T47D (cell line): ENCODE results near the gene OSGIN1.
A peak's percentile ranks its signal among the peaks of the same experiment; 100 is the strongest.

ENCODE experiments used
- DNase-seq, 2 experiments: peaks; one replicate each; pipeline versions ENCODE4 v3.0.0 to v3.0.0-alpha.2; 2011 to 2012; ENCODE audit warnings: low read depth in 1 of 2, low spot score in 1 of 2
- JUND ChIP-seq: IDR thresholded peaks from 2 replicates; pipeline ENCODE4 v1.6.1; 2012; ENCODE audit warnings: low read depth
- in situ Hi-C: cut with HindIII; loops from 2 replicates; pipeline ENCODE4 v1.10.0; 2016; ENCODE audit warnings: low sequenced_read_pairs, low pct_unique_long_range_greater_than_20kb

OSGIN1 gene

GRCh38 chr16:83952940-83953795 is at the start of gene OSGIN1:
TSS of gene OSGIN1 (plus strand) at chr16:83953240. CDS start at chr16:83957672, 4,432 bp downstream.
- peak; percentile 81 to 98 for DNase-seq
- in situ Hi-C loops: no loop called here
- no peak; the same call in 1 of the 2 replicates for TF ChIP-seq JUND

- in situ Hi-C loops: no loop called here
- no peak for TF ChIP-seq JUND
- DNase-seq: no peak
These were observed 49.3 kb upstream of the OSGIN1 start for GRCh38 chr16:83903751-83904150.

- in situ Hi-C loops: no loop called here
- no peak for TF ChIP-seq JUND
These were observed 46.4 kb upstream of the OSGIN1 start for GRCh38 chr16:83906683-83907082.

GRCh38 chr16:83907111-83907510 is 45.9 kb upstream of the OSGIN1 start:
- TF ChIP-seq JUND: no peak
- DNase-seq: no peak
- in situ Hi-C loops: no loop called here

More at GRCh38 chr16:83906683-83907082, 46.4 kb upstream of the OSGIN1 start:
- no peak for DNase-seq

GRCh38 chr16:83907631-83908250 is 45.3 kb upstream of the OSGIN1 start:
- no peak for DNase-seq
- in situ Hi-C loops: no loop called here
- no peak for TF ChIP-seq JUND

DNA sequence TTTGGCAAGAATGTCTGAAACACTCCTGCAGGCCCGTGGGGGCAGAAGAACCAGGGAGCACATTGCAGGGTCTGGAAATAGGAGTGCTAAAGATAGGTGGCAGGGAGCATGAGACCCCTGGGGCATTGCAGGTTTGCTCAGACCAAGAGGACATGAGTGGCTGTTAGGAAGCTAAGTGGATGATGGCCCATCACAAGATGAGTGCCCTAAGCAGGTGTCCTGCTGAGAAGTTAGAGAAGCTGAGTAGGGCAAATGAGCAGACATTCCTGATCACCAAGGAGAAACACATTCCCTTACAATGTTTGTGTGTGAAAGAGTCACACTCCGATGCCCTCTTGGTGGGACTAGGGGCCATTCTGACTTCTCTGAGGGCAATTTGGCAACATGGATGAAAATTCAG is 44.2 kb upstream of the OSGIN1 start:
- DNase-seq: no peak
- in situ Hi-C loops: no loop called here
- TF ChIP-seq JUND: no peak

DNA sequence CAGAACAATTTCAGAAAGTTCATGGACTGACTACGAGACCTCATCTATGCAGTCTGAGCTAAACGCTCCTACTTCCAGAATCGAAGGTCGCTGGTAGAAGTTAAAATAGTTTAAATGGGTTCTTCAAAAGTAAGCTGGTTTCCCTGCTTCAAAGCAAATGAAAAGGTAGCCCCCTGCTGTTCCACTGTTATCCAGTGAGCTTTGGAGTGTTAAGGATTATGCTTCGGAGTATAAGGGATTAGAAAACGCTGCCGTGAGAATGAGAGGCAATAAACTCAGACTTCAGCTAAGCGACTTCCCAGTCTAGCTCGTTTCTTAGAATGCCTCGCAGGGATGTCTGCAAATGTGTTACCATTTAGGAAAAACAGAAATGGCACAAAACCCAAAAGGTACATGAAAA is 41.8 kb upstream of the OSGIN1 start:
- TF ChIP-seq JUND: no peak
- in situ Hi-C loops: no loop called here
- no peak for DNase-seq

DNA sequence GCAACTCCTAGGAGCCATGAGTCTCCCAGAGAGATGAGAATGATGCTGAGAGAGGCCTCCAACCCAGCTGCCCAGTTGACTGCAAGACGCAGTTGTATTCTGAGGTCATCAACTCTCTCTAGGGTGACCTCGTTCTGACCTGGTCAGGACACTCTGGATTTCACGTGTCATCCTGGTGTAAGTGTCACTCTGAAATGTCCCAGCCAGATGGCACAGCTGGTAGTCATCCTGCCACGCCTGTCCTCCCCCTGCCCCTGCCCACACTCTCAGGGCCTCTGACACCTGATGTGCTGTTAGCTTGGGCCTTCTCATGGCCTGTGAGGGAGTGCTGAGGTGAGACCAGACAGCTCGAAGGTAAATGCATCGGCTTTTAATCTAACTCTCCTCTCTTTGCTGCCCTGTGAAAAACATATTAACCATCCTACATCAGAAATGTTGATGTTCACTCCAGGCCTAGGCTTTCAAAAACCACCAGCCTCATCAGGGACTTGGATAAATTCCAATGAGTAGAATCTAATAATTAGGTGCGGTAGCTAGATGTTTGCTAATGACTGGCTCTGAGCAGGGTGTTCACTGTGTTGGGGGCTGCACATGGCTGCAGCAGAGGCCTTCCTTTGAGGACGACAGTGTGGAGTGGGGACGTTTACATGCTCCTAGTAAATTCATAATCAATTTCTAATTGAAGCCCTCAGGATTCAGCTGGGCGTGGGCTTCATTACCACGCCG is 40.4 kb upstream of the OSGIN1 start:
- DNase-seq: no peak
- in situ Hi-C loops: no loop called here
- no peak for TF ChIP-seq JUND

DNA sequence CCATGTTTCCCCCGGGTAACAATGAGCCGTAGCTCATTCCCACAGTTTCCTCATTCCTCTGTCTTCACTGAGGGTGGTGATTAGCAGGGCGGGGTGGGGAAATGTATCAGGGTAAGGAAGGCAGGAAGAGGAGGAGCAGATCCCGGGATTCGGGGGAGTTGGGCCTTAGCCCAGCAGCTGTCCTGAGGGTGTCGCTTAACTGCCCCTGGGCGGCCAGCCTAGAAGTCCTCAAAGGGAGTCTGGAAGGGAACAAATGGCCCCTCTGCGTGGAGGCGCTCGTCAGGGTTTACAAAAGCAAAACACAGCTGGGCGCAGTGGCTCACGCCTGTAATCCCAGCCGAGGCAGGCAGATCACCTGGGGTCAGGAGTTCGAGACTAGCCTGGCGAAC is 39.8 kb upstream of the OSGIN1 start:
- no peak for TF ChIP-seq JUND
- DNase-seq: no peak
- in situ Hi-C loops: no loop called here

GRCh38 chr16:83914091-83914710 is 38.8 kb upstream of the OSGIN1 start:
- TF ChIP-seq JUND: no peak
- in situ Hi-C loops: no loop called here
- DNase-seq: no peak

DNA sequence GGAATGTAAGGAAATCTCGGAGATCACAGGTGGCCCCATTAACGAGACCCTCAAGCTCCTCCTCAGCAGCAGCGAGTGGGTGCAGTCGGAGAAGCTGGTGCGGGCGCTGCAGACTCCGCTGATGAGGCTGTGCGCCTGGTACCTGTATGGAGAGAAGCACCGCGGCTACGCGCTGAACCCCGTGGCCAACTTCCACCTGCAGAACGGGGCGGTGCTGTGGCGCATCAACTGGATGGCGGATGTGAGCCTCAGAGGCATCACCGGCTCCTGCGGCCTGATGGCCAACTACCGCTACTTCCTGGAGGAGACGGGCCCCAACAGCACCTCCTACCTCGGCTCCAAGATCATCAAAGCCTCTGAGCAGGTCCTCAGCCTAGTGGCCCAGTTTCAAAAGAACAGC is 38.0 kb upstream of the OSGIN1 start:
- DNase-seq: no peak
- in situ Hi-C loops: no loop called here
- no peak for TF ChIP-seq JUND

GRCh38 chr16:83915491-83915890 is 37.5 kb upstream of the OSGIN1 start:
- in situ Hi-C loops: no loop called here
- no peak for DNase-seq
- TF ChIP-seq JUND: no peak
